HCT116 (cell line): Measurements from ENCODE around the gene SUPT3H. TPM values are rescaled to one million over a fixed set of nuclear protein-coding genes. Genes with fewer than 3 reads are reported as not detected.

Source experiments
- ATAC-seq: fragments of 200-7000 bp; cut with Tn5 transposase; 2 replicates; pipeline ENCODE4 v1.9.1; 2020; ENCODE audit warnings: mild to moderate bottlenecking, moderate library complexity
- BruUV-seq: library from RNA; stranded (reverse); fragments of 400-500 nt; replicated peaks from 2 replicates; lab custom pipeline; 2021; lab: Mats Ljungman, UMichigan
- CTCF ChIA-PET: fragments of 300-600 bp; sonication (Branson Sonifier 250); formaldehyde crosslinking; loops from one replicate; lab custom pipeline; 2021; ENCODE audit warnings: antibody characterized with exemption; lab: Charles Lee
- POLR2A ChIA-PET: fragments of 300-600, 350-600 bp; sonication (Branson Sonifier 250); formaldehyde crosslinking; loops from one replicate; lab custom pipeline; 2021; ENCODE audit warnings: antibody characterized with exemption; lab: Charles Lee
- RAD21 ChIA-PET, 2 experiments: fragments of 300-600 bp; sonication (Branson Sonifier 250); formaldehyde crosslinking; loops; one replicate each; lab custom pipeline; 2023; ENCODE audit warnings: low total read pairs in 2 of 2; ENCODE audit not compliant: uncharacterized antibody in 2 of 2, unreplicated experiment in 2 of 2, low non-redundant PET in 1 of 2; lab: Charles Lee
- DNase-seq: peaks from one replicate; pipeline ENCODE4 v3.0.0-alpha.2; 2010; ENCODE audit warnings: low read depth, low spot score
- H2AFZ ChIP-seq: fragments of 200-600 bp; shearing (Covaris generic), sonication (generic); 2 replicates; pipeline ENCODE4 v1.6.1; 2017; ENCODE audit warnings: low read depth, mixed run types, mixed read lengths, antibody characterized with exemption, low read length; ENCODE audit not compliant: poor library complexity, severe bottlenecking
- H3K27ac ChIP-seq: 2 replicates; pipeline ENCODE4 v1.5.1; 2012; ENCODE audit warnings: low read depth, low read length
- H3K27me3 ChIP-seq: fragments of 200-600 bp; sonication (generic); 2 replicates; pipeline ENCODE4 v1.6.1; 2016; ENCODE audit warnings: mixed run types, low read length, mixed read lengths; ENCODE audit not compliant: insufficient read depth
- H3K36me3 ChIP-seq, 2 experiments: fragments of 200-500 bp in 1 of 2; fragments of 200-600 bp in 1 of 2; sonication (Bioruptor generic) in 1 of 2; sonication (generic) in 1 of 2; 2 replicates each; pipeline versions ENCODE4 v1.5.1 to v1.6.1; 2014 to 2016; ENCODE audit warnings: low read length in 2 of 2, inconsistent platforms in 1 of 2, mixed read lengths in 1 of 2, mixed run types in 1 of 2; ENCODE audit not compliant: insufficient read depth in 2 of 2, control insufficient read depth in 1 of 2
- H3K4me1 ChIP-seq, 2 experiments: fragments of 200-600 bp in 1 of 2; sonication (generic) in 1 of 2; 2 replicates each; pipeline versions ENCODE4 v1.5.1 to v1.6.1; 2012 to 2017; ENCODE audit warnings: low read length in 2 of 2, inconsistent platforms in 1 of 2, mild to moderate bottlenecking in 1 of 2, mixed read lengths in 1 of 2, mixed run types in 1 of 2, moderate library complexity in 1 of 2; ENCODE audit not compliant: insufficient read depth in 2 of 2, control insufficient read depth in 1 of 2
- H3K4me2 ChIP-seq: fragments of 200-600 bp; sonication (generic); 2 replicates; pipeline ENCODE4 v1.6.1; 2017; ENCODE audit warnings: mixed run types, low read length, mixed read lengths
- H3K4me3 ChIP-seq, 2 experiments: fragments of 200-600 bp in 1 of 2; sonication (generic) in 1 of 2; replicated peaks in 1 of 2; 2 replicates each; pipeline ENCODE4 v1.5.1; 2011 to 2016; ENCODE audit warnings: low read length in 2 of 2, control low read depth in 1 of 2, low read depth in 1 of 2, mild to moderate bottlenecking in 1 of 2, mixed read lengths in 1 of 2, mixed run types in 1 of 2
- H3K79me2 ChIP-seq: fragments of 200-600 bp; sonication (generic); 2 replicates; pipeline ENCODE4 v1.6.1; 2017; ENCODE audit warnings: mild to moderate bottlenecking, mixed run types, low read length, moderate library complexity, mixed read lengths; ENCODE audit not compliant: insufficient read depth
- H3K9ac ChIP-seq: fragments of 200-600 bp; sonication (generic); 2 replicates; pipeline ENCODE4 v1.6.1; 2016; ENCODE audit warnings: low read length, mixed read lengths
- H3K9me2 ChIP-seq: fragments of 200-600 bp; sonication (generic), shearing (Covaris generic); 2 replicates; pipeline ENCODE4 v1.6.1; 2017; ENCODE audit warnings: mixed run types, mild to moderate bottlenecking, moderate library complexity; ENCODE audit not compliant: insufficient read depth
- H3K9me3 ChIP-seq, 2 experiments: fragments of 200-500 bp in 1 of 2; fragments of 200-600 bp in 1 of 2; sonication (Bioruptor generic) in 1 of 2; sonication (generic) in 1 of 2; 2 replicates each; pipeline ENCODE4 v1.6.1; 2014 to 2017; ENCODE audit warnings: low read length in 2 of 2, mixed read lengths in 2 of 2, inconsistent platforms in 1 of 2, low read depth in 1 of 2, mild to moderate bottlenecking in 1 of 2, mixed run types in 1 of 2, moderate library complexity in 1 of 2; ENCODE audit not compliant: control insufficient read depth in 1 of 2, insufficient read depth in 1 of 2
- H4K20me1 ChIP-seq: fragments of 200-600 bp; sonication (generic), shearing (Covaris generic); 2 replicates; pipeline ENCODE4 v1.6.1; 2017; ENCODE audit warnings: mixed run types, mild to moderate bottlenecking, moderate library complexity; ENCODE audit not compliant: insufficient read depth
- CEBPB ChIP-seq: IDR thresholded peaks from 2 replicates; pipeline ENCODE4 v1.6.1; 2012; ENCODE audit warnings: low read depth
- CTCF ChIP-seq, 3 experiments: fragments of 200-600 bp in 1 of 3; sonication (generic) in 1 of 3; IDR thresholded peaks in 2 of 3; conservative IDR thresholded peaks in 1 of 3; 2 replicates each; pipeline ENCODE4 v1.5.1; 2012 to 2017; ENCODE audit warnings: low read depth in 2 of 3, low read length in 2 of 3, antibody characterized with exemption in 1 of 3, borderline replicate concordance in 1 of 3, control low read depth in 1 of 3, mild to moderate bottlenecking in 1 of 3, mixed read lengths in 1 of 3, mixed run types in 1 of 3, moderate library complexity in 1 of 3; ENCODE audit not compliant: insufficient read depth in 1 of 3
- POLR2A ChIP-seq: IDR thresholded peaks from 2 replicates; pipeline ENCODE4 v1.7.0; 2011; ENCODE audit warnings: borderline replicate concordance; ENCODE audit not compliant: insufficient read depth, insufficient read length; ENCODE audit errors: extremely low read depth
- RAD21 ChIP-seq: IDR thresholded peaks from 2 replicates; pipeline ENCODE4 v1.6.1; 2012; ENCODE audit warnings: low read depth, mild to moderate bottlenecking
- SIN3A ChIP-seq: IDR thresholded peaks from 2 replicates; pipeline ENCODE4 v1.6.1; 2012; ENCODE audit warnings: low read depth
- TCF7L2 ChIP-seq: IDR thresholded peaks from 2 replicates; pipeline ENCODE4 v1.7.0; 2011; ENCODE audit warnings: borderline replicate concordance, inconsistent platforms; ENCODE audit not compliant: insufficient read depth, insufficient read length; ENCODE audit errors: extremely low read depth
- YY1 ChIP-seq: IDR thresholded peaks from 2 replicates; pipeline ENCODE4 v1.6.1; 2011; ENCODE audit warnings: low read length, low read depth, moderate library complexity, mild to moderate bottlenecking; ENCODE audit not compliant: insufficient replicate concordance; ENCODE audit errors: extremely low read depth
- ZBTB33 ChIP-seq: IDR thresholded peaks from 2 replicates; pipeline ENCODE4 v1.6.1; 2011; ENCODE audit warnings: mild to moderate bottlenecking, low read length, moderate library complexity; ENCODE audit not compliant: insufficient replicate concordance; ENCODE audit errors: extremely low read depth
- intact Hi-C: fragments of 100-400 bp; cut with micrococcal nuclease; formaldehyde crosslinking; loops from 2 replicates; pipeline ENCODE4 v1.10.0; 2022
- total RNA-seq: library from RNA; stranded (reverse); gene quantifications from one replicate; pipeline ENCODE4 v1.2.1, GENCODE V29; 2021; ENCODE audit not compliant: unreplicated experiment
- TF ChIP-seq, protein P1 (sequence below): IDR thresholded peaks from 2 replicates; pipeline ENCODE4 v1.6.1; 2012

The SUPT3H gene
- total RNA-seq, 1 experiment from 2014 or later: 7.4 TPM

DNA sequence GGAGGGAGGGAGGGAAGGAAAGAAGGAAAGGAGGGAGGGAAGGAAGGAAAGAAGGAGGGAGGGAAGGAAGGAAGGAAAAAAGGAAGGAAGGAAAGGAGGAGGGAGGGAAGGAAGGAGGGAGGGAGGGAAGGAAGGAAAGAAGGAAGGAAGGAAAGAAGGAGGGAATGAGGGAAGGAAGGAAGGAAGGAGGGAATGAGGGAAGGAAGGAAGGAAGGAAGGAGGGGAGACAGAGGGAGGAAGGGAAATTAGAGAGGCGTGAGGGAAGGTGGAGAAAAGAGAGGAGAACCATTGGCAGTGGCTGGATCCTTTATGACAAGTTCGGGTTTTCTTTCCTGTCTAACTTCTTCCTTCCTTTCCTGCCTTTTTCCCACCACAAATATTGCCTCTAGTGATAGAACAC lies 22.3 kb upstream of the SUPT3H start:
- no peaks in the 10 kb centered on the region for H3K79me2 ChIP-seq
- H3K36me3 ChIP-seq: no peaks in the 10 kb centered on the region
- H3K9me3 ChIP-seq: no peaks in the 10 kb centered on the region
- H3K4me2 ChIP-seq: no peak overlapping the region
- no peaks in the 10 kb centered on the region for H3K4me1 ChIP-seq
- TF ChIP-seq ZBTB33: no peak
- TF ChIP-seq, protein P1, sequence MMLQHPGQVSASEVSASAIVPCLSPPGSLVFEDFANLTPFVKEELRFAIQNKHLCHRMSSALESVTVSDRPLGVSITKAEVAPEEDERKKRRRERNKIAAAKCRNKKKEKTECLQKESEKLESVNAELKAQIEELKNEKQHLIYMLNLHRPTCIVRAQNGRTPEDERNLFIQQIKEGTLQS: no peak
- no peak for TF ChIP-seq YY1
- TF ChIP-seq TCF7L2: no peak
- no peak for TF ChIP-seq CEBPB
- no peak for TF ChIP-seq SIN3A
- no peak for TF ChIP-seq POLR2A
- no peak for TF ChIP-seq CTCF (IDR thresholded peaks at IDR 0.05 in 2 of 3, conservative IDR thresholded peaks at IDR 0.05 in 1 of 3; ENCODE audit: borderline replicate concordance in 1 of 3, insufficient read depth in 1 of 3, low read depth in 2 of 3, low read length in 2 of 3)
- TF ChIP-seq RAD21: no peak
- no TSS peak for BruUV-seq
- intact Hi-C loops: no loop called here
- ChIA-PET POLR2A (no interaction called here), CTCF (no interaction called here), RAD21 (no interaction called here)
- H3K4me3 ChIP-seq: no peak overlapping the region
- DNase-seq: no peak
- no peak overlapping the region for H3K27ac ChIP-seq
- no peaks in the 10 kb centered on the region; the same call in 1 of the 2 replicates for H3K27me3 ChIP-seq
- ATAC-seq: no peak
- no peak overlapping the region for H2AFZ ChIP-seq
- H3K9me2 ChIP-seq: no peaks in the 10 kb centered on the region
- no peak overlapping the region for H3K9ac ChIP-seq
- H4K20me1 ChIP-seq: no peaks in the 10 kb centered on the region
